Hepatocyte (in vitro differentiated cells): ENCODE data around the gene LRRC47.

Experiments used
- CTCF ChIP-seq: fragments of 200-600 bp; sonication (generic); IDR thresholded peaks from 2 replicates; pipeline ENCODE4 v1.5.1; 2016; ENCODE audit warnings: antibody characterized with exemption, mild to moderate bottlenecking; ENCODE audit not compliant: poor library complexity
- EZH2 ChIP-seq: fragments of 200-600 bp; sonication (generic); IDR thresholded peaks from 2 replicates; pipeline ENCODE4 v1.6.1; 2016; ENCODE audit warnings: antibody characterized with exemption, mild to moderate bottlenecking, borderline replicate concordance
- EZH2phosphoT487 ChIP-seq: fragments of 200-600 bp; sonication (generic); IDR thresholded peaks from one replicate; pipeline ENCODE4 v1.6.1; 2018; ENCODE audit warnings: antibody characterized with exemption, mild to moderate bottlenecking, low read depth, moderate library complexity; ENCODE audit not compliant: unreplicated experiment, severe bottlenecking

- no peak for TF ChIP-seq EZH2
- TF ChIP-seq CTCF = no peak
- no peak for TF ChIP-seq EZH2phosphoT487
These were observed 66.4 kb downstream of the LRRC47 start for GRCh38 chr1:3729594-3730542.
